ENCODE measurements around the gene CYTH1. TPM values are rescaled to one million over a fixed set of nuclear protein-coding genes. Genes with fewer than 3 reads are reported as not detected.

Gene CYTH1
- total and polyA plus RNA-seq, 10 of the 15 experiments (the other 5 are each of a cell fraction or from before 2014, with no cell fraction given), result 6.6 to 188 (median 145) TPM

DNA sequence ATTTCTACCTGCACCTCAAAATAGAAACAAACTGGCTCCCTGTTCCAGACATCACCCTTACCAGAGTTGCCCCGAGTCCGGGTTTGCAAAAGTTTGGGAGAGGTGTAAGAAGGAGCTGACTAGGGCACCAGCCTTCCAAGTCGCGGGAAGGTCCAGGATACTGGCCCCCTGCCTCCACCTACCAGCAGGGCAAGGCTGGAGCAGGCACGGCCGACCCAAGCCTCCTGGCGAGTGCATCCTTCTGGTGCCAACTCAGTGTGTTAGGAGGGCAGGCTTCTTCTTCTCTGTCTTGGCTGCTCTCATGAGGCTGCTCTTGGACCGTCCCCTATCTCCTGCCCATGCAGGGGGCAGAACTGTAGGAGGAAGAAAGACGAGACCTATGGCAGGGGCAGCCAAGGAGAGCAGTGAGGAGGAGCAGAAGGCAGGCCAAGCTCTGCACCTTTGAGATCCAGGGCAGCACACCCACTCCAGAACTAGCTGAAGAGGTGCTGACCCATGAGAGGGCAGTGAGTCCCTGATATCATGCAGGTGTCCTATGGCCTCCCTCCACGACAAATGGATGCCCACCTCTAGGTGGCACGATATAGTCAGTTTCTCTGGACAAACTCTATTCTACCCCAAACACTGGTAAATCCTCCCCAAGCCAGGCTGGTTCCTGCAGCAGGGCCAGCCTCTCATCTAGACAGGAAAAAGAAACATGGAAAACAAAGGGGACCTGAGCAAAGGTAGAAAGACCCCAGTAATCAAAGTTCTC, 54.4 kb downstream of the CYTH1 start (continued):
- no peak for TF ChIP-seq SREBF1 (IDR thresholded peaks at IDR 0.05; ENCODE audit: low read length)
- TF ChIP-seq RELA (IDR thresholded peaks at IDR 0.05; ENCODE audit: borderline replicate concordance, partially characterized antibody), result no peak
- no peak for TF ChIP-seq CBFB (IDR thresholded peaks at IDR 0.05; ENCODE audit: low read depth)
- TF ChIP-seq NFIC (IDR thresholded peaks at IDR 0.05; ENCODE audit: low read depth, low read length), result no peak
- no peak for TF ChIP-seq JUND (IDR thresholded peaks at IDR 0.05; ENCODE audit: low read depth, low read length)
- TF ChIP-seq POLR2A (IDR thresholded peaks at IDR 0.05; ENCODE audit: low read depth, low read length), result 0 out of 2 replicates have a peak, but pooled peaks have one; percentile 15
- TF ChIP-seq, protein P1, sequence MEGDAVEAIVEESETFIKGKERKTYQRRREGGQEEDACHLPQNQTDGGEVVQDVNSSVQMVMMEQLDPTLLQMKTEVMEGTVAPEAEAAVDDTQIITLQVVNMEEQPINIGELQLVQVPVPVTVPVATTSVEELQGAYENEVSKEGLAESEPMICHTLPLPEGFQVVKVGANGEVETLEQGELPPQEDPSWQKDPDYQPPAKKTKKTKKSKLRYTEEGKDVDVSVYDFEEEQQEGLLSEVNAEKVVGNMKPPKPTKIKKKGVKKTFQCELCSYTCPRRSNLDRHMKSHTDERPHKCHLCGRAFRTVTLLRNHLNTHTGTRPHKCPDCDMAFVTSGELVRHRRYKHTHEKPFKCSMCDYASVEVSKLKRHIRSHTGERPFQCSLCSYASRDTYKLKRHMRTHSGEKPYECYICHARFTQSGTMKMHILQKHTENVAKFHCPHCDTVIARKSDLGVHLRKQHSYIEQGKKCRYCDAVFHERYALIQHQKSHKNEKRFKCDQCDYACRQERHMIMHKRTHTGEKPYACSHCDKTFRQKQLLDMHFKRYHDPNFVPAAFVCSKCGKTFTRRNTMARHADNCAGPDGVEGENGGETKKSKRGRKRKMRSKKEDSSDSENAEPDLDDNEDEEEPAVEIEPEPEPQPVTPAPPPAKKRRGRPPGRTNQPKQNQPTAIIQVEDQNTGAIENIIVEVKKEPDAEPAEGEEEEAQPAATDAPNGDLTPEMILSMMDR (IDR thresholded peaks at IDR 0.05 in 2 of 3, conservative IDR thresholded peaks at IDR 0.05 in 1 of 3; ENCODE audit: control insufficient read depth in 2 of 3, extremely low read depth in 1 of 3, insufficient read depth in 1 of 3, low read depth in 3 of 3, low read length in 3 of 3), result peak in 2 of 3 experiments; percentile 2 to 23; a peak in 2 of 6 replicates
- no peak for TF ChIP-seq CHD4 (IDR thresholded peaks at IDR 0.05)
- no peak for TF ChIP-seq HDAC6 (IDR thresholded peaks at IDR 0.05; ENCODE audit: unreplicated experiment)

DNA sequence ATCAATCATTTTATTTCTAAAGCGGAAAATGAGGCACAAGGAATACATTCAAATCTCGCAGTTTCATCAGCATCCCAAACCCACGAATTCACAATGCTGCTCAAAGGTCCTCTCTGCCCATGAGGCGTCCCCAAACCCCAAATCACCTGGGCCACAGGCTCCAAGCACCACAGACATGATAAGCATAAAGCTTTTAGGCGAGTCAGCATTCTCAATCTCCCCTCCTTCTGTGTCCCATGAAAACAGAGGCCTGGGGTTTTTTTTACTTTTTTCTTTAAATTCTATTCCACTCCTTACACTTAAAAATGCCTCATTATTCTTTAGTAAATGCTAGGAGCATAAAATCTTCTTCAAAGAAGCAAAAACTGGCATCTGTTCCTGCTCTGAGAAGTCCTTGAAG, 55.0 kb downstream of the CYTH1 start:
- POLR2A ChIA-PET, result interaction anchor here (0.7 to 21.4 kb wide), 4 partner anchors 10 to 51 kb away, joined by 3 to 384 read pairs (median 4); no protein-coding TSS in a partner anchor
- 0 out of 2 replicates have a peak, but pooled peaks cover 5% of the 10 kb centered on the region for H4K20me1 ChIP-seq (ENCODE audit: control insufficient read depth, insufficient read depth)

More for the DNA sequence above, 55.0 kb downstream of the CYTH1 start:
- Histone ChIP-seq H3K4me2 (ENCODE audit: control insufficient read depth, insufficient read depth) (peak overlapping the region; percentile 90), H3K27ac (ENCODE audit: control insufficient read depth, insufficient read depth) (peak overlapping the region; percentile 74), H3K36me3 (ENCODE audit: control insufficient read depth in 2 of 2, insufficient read depth in 2 of 2, low read length in 1 of 2) (peaks cover 11 to 18% of the 10 kb centered on the region in 2 experiments), H3K79me2 (ENCODE audit: control insufficient read depth, insufficient read depth, low read length) (peaks cover 95% of the 10 kb centered on the region), H2AFZ (ENCODE audit: control insufficient read depth, low read depth, low read length) (no peak overlapping the region), H3K9me3 (replicated peaks; ENCODE audit: control insufficient read depth, insufficient read depth, low read length) (no peaks in the 10 kb centered on the region), H3K27me3 (replicated peaks in 1 of 2; ENCODE audit: control insufficient read depth in 2 of 2, insufficient read depth in 2 of 2, low read length in 1 of 2) (no peaks in the 10 kb centered on the region), H3K4me3 (0 out of 2 replicates have a peak overlapping the region, but pooled peaks have one; percentile 28), H3K9ac (ENCODE audit: control insufficient read depth, insufficient read depth, low read length) (peak overlapping the region; percentile 52), H3K4me1 (ENCODE audit: control insufficient read depth, insufficient read depth, low read length) (peaks cover 77% of the 10 kb centered on the region)
- ATAC-seq (no peak), FAIRE-seq (no peak), DNase-seq (ENCODE audit: low read depth, low spot score) (no peak)
- RAD21 ChIA-PET (ENCODE audit: unreplicated experiment), result interaction anchor here (0.6 to 20.3 kb wide), 3 partner anchors 8 to 72 kb away, joined by 3 to 537 read pairs (median 18); no protein-coding TSS in a partner anchor
- in situ Hi-C loops (cut with MboI), result no loop called here
- CTCF ChIA-PET, result interaction anchor here (1.1 to 8.1 kb wide), 5 partner anchors 8 to 46 kb away, joined by 4 to 78 read pairs (median 7); no protein-coding TSS in a partner anchor
- WGBS (ENCODE audit: insufficient coverage, insufficient replicate concordance, low lambda C conversion rate, missing lambda C conversion rate), result 65% methylated on average over 5 of the region's 5 CpGs
- SMC1A ChIA-PET (ENCODE audit: uncharacterized antibody, unreplicated experiment), result interaction anchor here (1.6 to 20.6 kb wide), 4 partner anchors 14 to 53 kb away, joined by 3 to 490 read pairs (median 12); no protein-coding TSS in a partner anchor
- BruUV-seq (replicated peaks), result no TSS peak
- TF ChIP-seq WRNIP1 (IDR thresholded peaks at IDR 0.05; ENCODE audit: borderline replicate concordance, low read depth, low read length) (0 out of 2 replicates have a peak, but pooled peaks have one; percentile 20), CHD2 (IDR thresholded peaks at IDR 0.05; ENCODE audit: borderline replicate concordance, low read depth, low read length) (no peak)
- intact Hi-C loops (cut with micrococcal nuclease; ENCODE audit: unreplicated experiment), result no loop called here

Measured in GM12878 (cell line).